Measurements from ENCODE around the gene COL4A4. TPM values are rescaled to one million over a fixed set of nuclear protein-coding genes. Genes with fewer than 3 reads are reported as not detected.

The COL4A4 gene
- polyA plus RNA-seq, 5 donors: 5.2 to 9.5 (median 8.9) TPM

DNA sequence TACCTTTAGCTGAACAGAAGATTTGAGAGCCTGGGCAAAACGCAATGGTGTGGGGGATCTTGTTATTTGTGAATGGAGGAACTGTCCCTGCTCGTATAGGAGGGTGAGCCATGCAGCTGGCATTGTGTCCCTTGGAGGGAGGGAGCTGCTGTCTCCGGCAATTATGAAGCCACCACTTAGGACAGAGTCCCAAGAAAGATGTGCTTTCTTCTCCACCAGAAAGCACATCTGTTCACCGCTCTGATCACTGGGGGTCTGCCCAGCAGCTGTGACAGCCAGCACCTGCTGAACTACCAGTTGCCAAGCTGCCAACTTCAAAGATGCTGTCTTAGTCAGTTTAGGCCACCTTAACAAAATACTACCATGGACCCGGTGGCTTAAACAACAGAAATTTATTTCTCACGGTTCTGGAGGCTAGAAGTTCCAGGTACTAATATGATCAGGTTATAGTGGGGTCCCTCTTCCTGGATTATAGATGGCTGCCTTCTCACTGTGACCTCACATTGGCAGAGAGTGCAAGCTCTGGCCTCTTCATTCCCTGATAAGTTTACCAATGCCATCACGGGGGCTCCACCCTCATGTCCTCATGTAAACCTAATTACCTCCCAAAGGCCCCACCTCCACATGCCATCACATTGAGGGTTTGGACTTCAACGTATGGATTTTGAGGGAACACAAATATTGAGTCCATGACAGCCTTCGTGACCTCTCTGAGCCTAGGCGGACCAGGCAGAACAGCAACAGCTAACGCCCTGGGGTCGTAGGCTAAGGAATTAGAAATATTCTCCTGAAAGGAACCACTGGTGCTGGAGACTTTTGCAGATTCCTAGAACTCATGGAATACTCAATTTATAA lies 179.9 kb downstream of the COL4A4 start:
- DNase-seq: no peak

DNA sequence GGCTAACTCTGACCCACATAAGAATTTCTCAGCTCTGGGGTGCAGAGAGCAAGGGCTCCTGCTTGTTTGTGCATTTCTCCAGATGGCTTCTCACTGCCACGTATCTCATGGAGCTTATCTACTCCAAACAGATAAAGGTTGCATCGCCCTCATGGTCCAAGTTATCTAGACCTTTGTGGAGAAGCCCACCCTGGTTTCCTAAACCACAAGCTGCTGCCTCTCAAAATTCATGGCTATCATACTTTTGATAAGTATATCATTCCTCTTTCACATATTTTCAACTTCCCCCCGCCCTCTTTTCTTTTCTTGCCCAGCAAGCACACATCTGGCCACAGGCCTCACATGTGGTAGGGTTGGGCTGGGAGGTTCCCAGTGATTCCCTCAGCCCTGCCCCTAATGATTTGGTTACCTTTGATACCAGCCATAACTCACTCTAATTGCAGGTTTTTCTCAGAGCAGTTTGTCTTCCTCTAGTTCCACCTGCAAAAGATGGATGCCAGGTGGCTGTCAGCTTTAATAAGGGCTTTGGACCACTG lies 182.1 kb downstream of the COL4A4 start:
- no peak for DNase-seq

- DNase-seq: no peak
These were observed 185.0 kb downstream of the COL4A4 start for GRCh38 chr2:226979004-226979403.

GRCh38 chr2:226978300-226978699 lies 185.7 kb downstream of the COL4A4 start:
- no peak for DNase-seq

GRCh38 chr2:226977775-226978190 lies 186.2 kb downstream of the COL4A4 start:
- no peak for DNase-seq

DNA sequence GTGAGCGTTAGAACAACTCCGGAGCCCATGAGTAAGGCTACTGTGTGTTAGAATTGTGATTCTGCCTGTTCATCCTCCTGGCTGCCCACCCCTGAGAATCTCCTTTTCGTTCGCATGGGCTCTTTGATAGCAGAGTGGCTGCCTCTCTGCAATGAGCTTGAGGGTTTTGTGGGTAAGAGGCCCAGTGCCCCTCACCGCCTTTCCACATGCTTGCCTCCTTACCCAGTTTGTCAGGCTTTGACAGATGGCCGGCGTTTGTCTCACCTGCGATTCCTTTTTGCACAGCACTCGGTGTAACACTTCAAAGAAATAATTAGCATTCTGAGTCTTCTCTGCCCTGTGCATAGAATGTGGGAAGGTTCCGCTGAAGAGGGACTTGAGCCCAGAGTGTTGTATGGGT lies 190.2 kb downstream of the COL4A4 start:
- DNase-seq: no peak

DNA sequence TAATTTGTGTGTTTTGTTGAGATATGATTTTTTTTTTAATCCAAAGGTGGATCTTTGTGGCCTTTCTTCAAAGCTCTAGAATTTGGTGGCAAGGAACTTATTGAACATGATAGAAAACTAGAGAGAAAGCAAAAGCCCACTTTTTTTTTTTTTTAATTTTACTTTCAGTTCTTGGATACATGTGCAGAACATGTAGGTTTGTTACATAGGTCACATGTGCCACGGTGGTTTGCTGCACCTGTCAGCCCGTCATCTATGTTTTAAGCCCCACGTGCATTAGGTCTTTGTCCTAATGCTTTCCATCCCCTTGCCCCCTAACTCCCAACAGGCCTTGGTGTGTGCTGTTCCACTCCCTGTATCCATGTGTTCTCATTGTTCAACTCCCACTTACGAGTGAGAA lies 192.2 kb downstream of the COL4A4 start:
- DNase-seq: no peak

DNA sequence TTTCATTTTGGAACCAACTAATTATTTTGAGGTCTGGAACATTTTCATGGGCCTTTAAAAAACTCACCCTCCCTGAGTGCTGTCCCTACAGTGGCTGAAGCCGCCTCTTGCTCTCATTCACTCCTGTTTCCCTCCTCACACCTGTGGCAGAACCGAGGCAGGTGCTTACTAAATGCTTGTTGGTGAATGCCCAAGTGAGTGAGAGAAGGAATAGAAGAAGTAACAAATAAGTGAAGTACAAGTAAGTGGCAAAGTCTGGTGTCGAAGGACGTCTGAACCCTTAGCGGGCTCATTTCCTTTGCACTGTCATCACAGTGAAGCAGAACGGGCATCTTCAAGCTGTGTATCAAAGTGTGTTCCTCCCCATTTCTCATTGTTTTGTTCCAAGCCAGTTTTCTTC lies 192.9 kb downstream of the COL4A4 start:
- no peak for DNase-seq

DNA sequence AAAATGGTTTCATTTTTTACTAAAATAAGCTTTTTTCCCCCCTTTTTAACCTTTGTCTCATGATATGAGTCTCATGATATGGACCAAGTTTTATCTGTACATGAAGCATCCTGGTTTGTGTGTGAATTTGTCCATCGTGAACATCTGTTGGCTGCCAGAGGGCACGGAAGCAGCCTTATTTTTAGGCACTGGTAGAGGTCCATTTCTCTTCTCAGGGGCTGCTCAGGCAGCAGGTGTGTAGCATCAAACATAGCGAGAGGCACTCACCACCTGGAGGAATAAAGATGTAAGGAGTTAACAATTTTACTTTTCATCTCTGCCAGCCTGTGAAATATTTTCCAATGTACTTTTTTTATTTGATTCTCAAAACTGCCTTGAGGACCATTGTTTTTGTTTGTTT lies 193.6 kb downstream of the COL4A4 start:
- no peak for DNase-seq

DNA sequence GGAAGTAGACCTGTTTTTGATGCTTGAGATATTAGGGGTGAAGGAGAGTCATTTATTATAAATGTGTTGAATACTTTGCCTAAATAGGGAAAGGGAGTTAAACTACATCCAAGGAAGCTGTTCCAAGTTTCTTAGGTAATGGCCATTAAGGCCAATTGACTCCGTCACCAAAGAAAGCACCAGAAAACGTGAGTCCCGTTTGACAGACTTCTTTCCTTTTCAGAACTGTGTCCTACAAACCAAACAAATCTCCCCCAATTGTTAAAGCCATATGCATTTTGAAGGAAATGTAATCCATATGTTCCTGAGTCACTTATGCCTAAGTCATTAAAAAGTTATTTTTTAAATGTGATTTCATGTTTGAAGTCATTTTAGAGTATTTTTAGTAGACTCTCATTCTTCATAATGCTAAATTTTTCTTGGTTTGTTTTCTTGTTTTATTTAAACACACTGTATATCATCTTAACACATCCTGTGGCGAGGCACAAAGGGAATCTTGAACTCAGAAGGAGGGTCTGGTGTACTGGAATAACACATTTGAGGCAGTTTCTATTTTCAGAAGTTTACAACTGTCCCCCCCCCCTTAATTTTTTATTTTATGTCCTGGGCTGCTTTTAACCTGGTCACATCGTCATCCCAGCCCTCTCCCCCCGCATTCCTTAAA lies 194.5 kb downstream of the COL4A4 start:
- DNase-seq: peak in 1 of 2 donors; percentile 15

GRCh38 chr2:226965376-226965775 lies 198.6 kb downstream of the COL4A4 start:
- DNase-seq: no peak

DNA sequence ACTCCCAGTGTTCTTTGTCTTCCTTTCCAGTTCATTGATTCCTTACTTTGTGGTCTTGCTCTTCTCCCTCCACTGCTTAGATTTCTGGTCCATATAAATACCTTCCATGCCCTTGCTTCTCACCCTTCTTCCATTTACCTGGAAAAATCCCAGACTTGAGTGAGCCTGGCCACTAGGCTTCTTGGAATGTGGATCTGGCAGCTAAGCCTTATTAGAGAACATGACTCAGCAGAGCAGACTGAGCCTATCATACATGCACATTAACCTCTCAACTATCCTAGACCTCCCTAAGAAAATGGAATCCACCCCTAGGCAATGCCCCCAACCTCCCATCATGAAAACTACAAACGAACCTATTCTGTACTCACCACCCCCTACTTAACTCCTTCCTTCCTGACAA lies 200.5 kb downstream of the COL4A4 start:
- DNase-seq: no peak

GRCh38 chr2:226962176-226962773 lies 201.7 kb downstream of the COL4A4 start:
- no peak for DNase-seq

- no peak for DNase-seq
These were observed 204.6 kb downstream of the COL4A4 start for GRCh38 chr2:226959418-226959817.

DNA sequence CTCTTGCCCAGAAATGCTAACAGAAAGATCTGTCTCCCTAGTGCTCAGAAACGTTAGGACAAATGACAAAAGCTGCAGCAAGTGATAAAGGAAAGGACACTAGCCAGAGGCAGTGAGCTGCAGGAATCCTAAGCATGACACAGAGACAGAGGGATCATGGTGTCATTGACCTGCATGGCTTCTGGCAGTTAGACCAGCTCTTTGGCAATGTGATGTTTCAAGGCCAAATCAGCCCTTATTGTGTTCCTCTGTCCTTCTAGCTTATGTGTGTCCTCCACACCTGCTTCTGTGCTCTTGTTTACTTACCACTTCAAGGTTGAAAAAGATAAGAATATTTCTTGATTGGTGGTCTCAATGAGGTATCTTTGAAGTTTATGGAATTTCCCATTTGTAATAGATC lies 207.3 kb downstream of the COL4A4 start:
- DNase-seq: no peak

GRCh38 chr2:226953826-226954225 lies 210.2 kb downstream of the COL4A4 start:
- DNase-seq: no peak

GRCh38 chr2:226953206-226953605 lies 210.8 kb downstream of the COL4A4 start:
- DNase-seq: no peak

Other genes starting within 250 kb of the COL4A4 start
- gene COL4A3, start 419 bp upstream of the COL4A4 start, polyA plus RNA-seq (ENCODE audit: insufficient read depth in 1 of 5, insufficient read length in 5 of 5, low replicate concordance in 1 of 5): 10 to 100 TPM in 2 of 5 donors, 1 to 10 TPM in 3; 4.0 to 12.2 (median 10.0) TPM
- gene MFF, start 161.0 kb upstream of the COL4A4 start, polyA plus RNA-seq (ENCODE audit: insufficient read depth in 1 of 5, insufficient read length in 5 of 5, low replicate concordance in 1 of 5): 100 to 1,000 TPM in 4 of 5 donors, 10 to 100 TPM in 1; 88.2 to 133 (median 118) TPM
- under 1 TPM in 3 of 5 donors, not detected in 2; 0.08 to 0.14 (median 0.09) TPM for gene TM4SF20, start 215.1 kb upstream of the COL4A4 start, polyA plus RNA-seq (ENCODE audit: insufficient read depth in 1 of 5, insufficient read length in 5 of 5, low replicate concordance in 1 of 5)
- not detected for gene SCYGR1, start 223.7 kb upstream of the COL4A4 start, polyA plus RNA-seq (ENCODE audit: insufficient read depth in 1 of 5, insufficient read length in 5 of 5, low replicate concordance in 1 of 5)

Data from right lung (tissue), 5 donors.